ENCODE measurements around the gene NAA40. TPM values are rescaled to one million over a fixed set of nuclear protein-coding genes. Genes with fewer than 3 reads are reported as not detected.
"Not testable (repeated sequence)": the region's sequence is repeated elsewhere in the genome, so short reads cannot be mapped to it uniquely, and the experiment has no call there.

The NAA40 gene
- total RNA-seq, 4 donors from 2014 or later: 3.0 to 10.2 (median 6.1) TPM

DNA sequence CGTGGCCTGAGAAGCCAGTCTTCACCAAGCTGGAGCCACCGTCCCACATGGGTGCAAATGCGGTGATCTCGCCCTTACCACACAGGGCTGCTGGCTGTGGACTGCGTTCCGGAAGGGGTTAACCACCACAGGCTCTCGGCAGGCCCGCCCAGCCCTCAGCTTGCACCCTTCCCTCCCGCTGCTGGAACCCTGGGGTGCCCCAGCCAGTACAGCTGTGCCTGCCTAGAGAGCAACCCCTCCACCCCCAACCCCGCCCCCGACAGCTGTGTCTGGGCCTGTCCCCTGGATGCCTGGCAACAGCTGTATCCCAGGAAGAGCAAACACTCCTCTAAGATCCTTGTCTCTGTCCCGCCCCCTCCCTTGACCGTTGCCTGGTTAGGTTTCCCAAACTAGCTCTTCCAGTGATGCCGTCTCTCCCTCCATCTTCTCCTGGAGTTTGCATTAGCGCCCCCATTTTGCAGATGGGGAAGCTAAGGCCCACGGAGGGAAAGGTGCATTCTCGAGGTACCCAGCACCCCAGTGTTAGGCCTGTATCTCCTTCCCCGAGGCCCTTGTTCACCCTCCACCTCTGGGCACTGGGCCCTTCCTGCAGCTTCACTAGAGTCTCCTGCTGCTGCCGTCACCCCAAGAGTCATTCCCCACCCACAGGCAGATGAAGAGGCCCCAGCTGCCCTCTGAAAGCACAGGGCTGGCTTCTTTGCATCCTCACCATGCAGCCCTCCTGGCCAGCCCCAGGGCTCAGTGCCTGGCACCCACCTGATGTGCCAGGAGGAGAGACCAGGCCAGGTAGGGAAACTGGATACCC, 23.0 kb downstream of the NAA40 start:
- no peak for TF ChIP-seq CTCF (IDR thresholded peaks at IDR 0.05)
- no peak for TF ChIP-seq POLR2A (IDR thresholded peaks at IDR 0.05)
- H3K4me3 ChIP-seq (ENCODE audit: low read depth, poor library complexity, severe bottlenecking): no peak overlapping the region
- DNase-seq (ENCODE audit: low spot score in 2 of 2): peak in 1 of 2 donors; percentile 57
- 16 to 22% methylated on average over 17 to 18 of the region's 19 CpGs for WGBS, 2 donors
- intact Hi-C loops (cut with DNase I; ENCODE audit: low total_unique reads): no loop called here

GRCh38 chr11:63963895-63964294, 25.1 kb downstream of the NAA40 start:
- H3K4me3 ChIP-seq (ENCODE audit: low read depth, poor library complexity, severe bottlenecking); intact Hi-C loops (cut with DNase I; ENCODE audit: low total_unique reads); DNase-seq (ENCODE audit: low spot score in 2 of 2): not testable (repeated sequence)
- 97% methylated on average over 4 of the region's 4 CpGs for WGBS, 2 donors

DNA sequence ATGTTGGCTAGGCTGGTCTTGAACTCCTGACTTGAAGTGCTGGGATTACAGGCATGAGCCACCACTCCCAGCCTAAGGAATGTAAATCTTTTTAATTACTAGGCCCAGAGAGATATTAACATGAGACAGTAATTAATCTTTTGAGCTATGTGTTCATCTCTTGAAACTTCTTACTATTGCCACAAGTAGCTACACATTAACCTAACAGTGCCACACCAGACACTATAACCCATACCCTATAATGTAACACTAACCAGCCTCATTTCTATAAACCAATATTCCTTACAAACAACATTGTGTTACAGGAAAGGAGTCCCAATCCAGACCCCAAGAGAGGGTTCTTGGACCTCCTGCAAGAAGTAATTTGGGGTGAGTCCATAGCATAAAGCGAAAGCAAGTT, 27.6 kb downstream of the NAA40 start:
- intact Hi-C loops (cut with DNase I; ENCODE audit: low total_unique reads): no loop called here
- DNase-seq (ENCODE audit: low spot score in 2 of 2): no peak
- no peak overlapping the region for H3K4me3 ChIP-seq (ENCODE audit: low read depth, poor library complexity, severe bottlenecking)
- TF ChIP-seq POLR2A (IDR thresholded peaks at IDR 0.05): no peak
- no peak for TF ChIP-seq CTCF (IDR thresholded peaks at IDR 0.05)
- 90 to 100% methylated on average over 1 of the region's 1 CpG for WGBS, 2 donors

- WGBS, 2 donors: 88 to 93% methylated on average over 2 of the region's 2 CpGs
- DNase-seq (ENCODE audit: low spot score in 2 of 2): no peak
- no peak overlapping the region for H3K4me3 ChIP-seq (ENCODE audit: low read depth, poor library complexity, severe bottlenecking)
Measured at GRCh38 chr11:63969461-63969860, 30.7 kb downstream of the NAA40 start.

GRCh38 chr11:63970902-63971301, 32.1 kb downstream of the NAA40 start:
- 79% methylated on average over 5 of the region's 5 CpGs for WGBS, 2 donors
- no peak overlapping the region for H3K4me3 ChIP-seq (ENCODE audit: low read depth, poor library complexity, severe bottlenecking)
- TF ChIP-seq POLR2A (IDR thresholded peaks at IDR 0.05) (no peak), CTCF (IDR thresholded peaks at IDR 0.05) (no peak)
- no peak for DNase-seq (ENCODE audit: low spot score in 2 of 2)
- intact Hi-C loops (cut with DNase I; ENCODE audit: low total_unique reads): no loop called here

More at GRCh38 chr11:63969461-63969860, 30.7 kb downstream of the NAA40 start:
- TF ChIP-seq CTCF (IDR thresholded peaks at IDR 0.05): no peak
- intact Hi-C loops (cut with DNase I; ENCODE audit: low total_unique reads): no loop called here

DNA sequence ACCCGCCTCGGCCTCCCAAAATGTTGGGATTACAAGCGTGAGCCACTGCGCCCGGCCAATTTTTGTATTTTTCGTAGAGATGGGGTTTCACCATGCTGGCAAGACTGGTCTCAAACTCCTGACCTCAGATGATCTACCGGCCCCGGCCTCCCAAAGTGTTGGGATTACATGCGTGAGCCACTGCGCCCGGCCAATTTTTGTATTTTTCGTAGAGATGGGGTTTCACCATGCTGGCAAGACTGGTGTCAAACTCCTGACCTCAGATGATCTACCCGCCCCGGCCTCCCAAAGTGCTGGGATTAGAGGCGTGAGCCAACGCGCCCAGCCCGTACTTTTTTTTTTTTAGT, 35.1 kb downstream of the NAA40 start:
- H3K4me3 ChIP-seq (ENCODE audit: low read depth, poor library complexity, severe bottlenecking); DNase-seq (ENCODE audit: low spot score in 2 of 2); intact Hi-C loops (cut with DNase I; ENCODE audit: low total_unique reads): not testable (repeated sequence)
- 65 to 66% methylated on average over 18 of the region's 18 CpGs for WGBS, 2 donors
